ENCODE data around the gene RUVBL1. TPM values are rescaled to one million over a fixed set of nuclear protein-coding genes. Genes with fewer than 3 reads are reported as not detected.

RUVBL1 gene
- total RNA-seq, 4 donors from 2014 or later, result 19.4 to 27.8 (median 26.7) TPM

DNA sequence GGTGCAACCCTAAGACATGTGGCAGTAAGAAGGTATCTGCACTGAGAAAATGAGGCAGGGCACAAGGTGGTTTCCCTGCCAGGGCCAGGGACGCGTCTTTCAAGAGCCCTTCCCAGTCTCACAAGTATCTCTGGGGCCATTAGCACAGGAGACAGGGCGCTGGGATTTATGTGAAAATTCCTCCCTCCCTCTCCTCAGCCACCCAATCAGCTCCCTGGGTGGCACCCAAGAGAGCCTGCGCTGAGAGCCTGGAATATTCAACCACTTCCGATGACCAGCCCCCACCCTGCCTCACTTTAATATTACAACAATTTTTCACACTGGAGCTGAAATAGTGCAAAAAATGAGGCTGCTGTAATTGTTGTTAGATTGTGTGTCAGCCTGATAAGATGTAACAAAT lies 45.3 kb downstream of the RUVBL1 start:
- Histone ChIP-seq H3K4me1 (peaks cover 0 to 57% (median 13%) of the 10 kb centered on the region in 3 donors), H3K27me3 (no peaks in the 10 kb centered on the region), H3K4me3 (no peak overlapping the region), H3K36me3 (peaks cover 0 to 33% of the 10 kb centered on the region in 2 donors), H3K27ac (no peak overlapping the region), H3K9me3 (no peaks in the 10 kb centered on the region)
- TF ChIP-seq POLR2A (IDR thresholded peaks at IDR 0.05) (no peak), POLR2AphosphoS5 (IDR thresholded peaks at IDR 0.05) (no peak), EP300 (IDR thresholded peaks at IDR 0.05) (no peak)
- TF ChIP-seq, protein P1, sequence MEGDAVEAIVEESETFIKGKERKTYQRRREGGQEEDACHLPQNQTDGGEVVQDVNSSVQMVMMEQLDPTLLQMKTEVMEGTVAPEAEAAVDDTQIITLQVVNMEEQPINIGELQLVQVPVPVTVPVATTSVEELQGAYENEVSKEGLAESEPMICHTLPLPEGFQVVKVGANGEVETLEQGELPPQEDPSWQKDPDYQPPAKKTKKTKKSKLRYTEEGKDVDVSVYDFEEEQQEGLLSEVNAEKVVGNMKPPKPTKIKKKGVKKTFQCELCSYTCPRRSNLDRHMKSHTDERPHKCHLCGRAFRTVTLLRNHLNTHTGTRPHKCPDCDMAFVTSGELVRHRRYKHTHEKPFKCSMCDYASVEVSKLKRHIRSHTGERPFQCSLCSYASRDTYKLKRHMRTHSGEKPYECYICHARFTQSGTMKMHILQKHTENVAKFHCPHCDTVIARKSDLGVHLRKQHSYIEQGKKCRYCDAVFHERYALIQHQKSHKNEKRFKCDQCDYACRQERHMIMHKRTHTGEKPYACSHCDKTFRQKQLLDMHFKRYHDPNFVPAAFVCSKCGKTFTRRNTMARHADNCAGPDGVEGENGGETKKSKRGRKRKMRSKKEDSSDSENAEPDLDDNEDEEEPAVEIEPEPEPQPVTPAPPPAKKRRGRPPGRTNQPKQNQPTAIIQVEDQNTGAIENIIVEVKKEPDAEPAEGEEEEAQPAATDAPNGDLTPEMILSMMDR (IDR thresholded peaks at IDR 0.05), result no peak
- ATAC-seq, result no peak
- WGBS, 2 donors (ENCODE audit: low coverage in 1 of 2), result 90% methylated on average over 2 to 5 of the region's 5 CpGs

DNA sequence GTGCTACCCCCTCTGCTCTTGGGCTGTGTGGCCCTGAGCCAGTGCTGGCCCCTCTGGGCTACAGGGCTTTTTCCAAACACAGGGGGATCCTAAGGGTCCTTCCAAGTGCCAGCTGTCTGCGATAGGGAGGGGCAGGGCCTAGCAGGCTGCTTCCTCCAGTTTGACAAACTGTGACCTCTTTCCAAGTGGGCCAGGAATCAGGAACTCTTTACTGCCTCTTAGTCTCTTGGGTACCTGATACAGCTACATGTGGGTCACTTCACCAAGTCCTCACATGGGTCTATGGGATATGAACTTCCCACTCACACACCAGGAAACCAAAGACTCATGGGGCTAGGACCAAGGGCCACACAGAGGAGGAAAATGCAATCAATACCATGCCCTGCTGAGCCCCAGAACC lies 45.9 kb downstream of the RUVBL1 start:
- Histone ChIP-seq H3K36me3 (peaks cover 0 to 34% of the 10 kb centered on the region in 2 donors), H3K27ac (peak overlapping the region in 1 of 4 donors; percentile 75), H3K4me1 (peaks cover 0 to 51% (median 12%) of the 10 kb centered on the region in 3 donors), H3K9me3 (no peaks in the 10 kb centered on the region), H3K4me3 (no peak overlapping the region), H3K27me3 (no peaks in the 10 kb centered on the region)
- TF ChIP-seq, protein P1 (IDR thresholded peaks at IDR 0.05), result no peak
- TF ChIP-seq POLR2A (IDR thresholded peaks at IDR 0.05) (no peak), POLR2AphosphoS5 (IDR thresholded peaks at IDR 0.05) (no peak), EP300 (IDR thresholded peaks at IDR 0.05) (no peak)
- WGBS, 2 donors (ENCODE audit: low coverage in 1 of 2), result no CpG with 5 or more reads among the region's 1 CpG
- ATAC-seq, result no peak

DNA sequence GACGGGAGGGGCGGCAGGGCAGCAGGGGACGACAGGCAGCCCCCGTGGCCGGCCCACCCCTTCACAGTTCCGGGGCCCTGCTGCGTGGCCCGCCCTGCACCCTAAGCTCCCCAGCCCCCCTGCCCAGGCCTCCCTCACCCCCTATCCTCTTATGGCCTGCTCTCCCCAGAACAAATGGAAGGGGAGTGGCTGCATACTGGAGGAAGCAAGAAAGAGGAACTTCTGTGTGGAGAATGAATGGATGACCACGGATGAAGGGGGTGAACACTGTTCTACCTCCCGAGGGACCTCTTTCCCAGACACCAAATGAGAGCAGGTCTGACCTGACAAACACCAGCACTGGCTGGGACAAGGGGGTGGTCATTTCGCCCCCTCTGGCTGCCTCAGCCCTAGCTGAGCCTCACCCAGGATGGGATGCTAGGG lies 46.4 kb downstream of the RUVBL1 start:
- Histone ChIP-seq H3K27me3 (no peaks in the 10 kb centered on the region), H3K27ac (peak overlapping the region in 3 of 4 donors; percentile 28 to 75 (median 69)), H3K4me3 (peak overlapping the region; percentile 33 to 58), H3K4me1 (peaks cover 0 to 46% (median 12%) of the 10 kb centered on the region in 3 donors), H3K36me3 (peaks cover 0 to 34% of the 10 kb centered on the region in 2 donors), H3K9me3 (no peaks in the 10 kb centered on the region)
- no CpG with 5 or more reads among the region's 11 CpGs for WGBS, 2 donors (ENCODE audit: low coverage in 1 of 2)
- TF ChIP-seq, protein P1 (IDR thresholded peaks at IDR 0.05), result no peak
- no peak for ATAC-seq

DNA sequence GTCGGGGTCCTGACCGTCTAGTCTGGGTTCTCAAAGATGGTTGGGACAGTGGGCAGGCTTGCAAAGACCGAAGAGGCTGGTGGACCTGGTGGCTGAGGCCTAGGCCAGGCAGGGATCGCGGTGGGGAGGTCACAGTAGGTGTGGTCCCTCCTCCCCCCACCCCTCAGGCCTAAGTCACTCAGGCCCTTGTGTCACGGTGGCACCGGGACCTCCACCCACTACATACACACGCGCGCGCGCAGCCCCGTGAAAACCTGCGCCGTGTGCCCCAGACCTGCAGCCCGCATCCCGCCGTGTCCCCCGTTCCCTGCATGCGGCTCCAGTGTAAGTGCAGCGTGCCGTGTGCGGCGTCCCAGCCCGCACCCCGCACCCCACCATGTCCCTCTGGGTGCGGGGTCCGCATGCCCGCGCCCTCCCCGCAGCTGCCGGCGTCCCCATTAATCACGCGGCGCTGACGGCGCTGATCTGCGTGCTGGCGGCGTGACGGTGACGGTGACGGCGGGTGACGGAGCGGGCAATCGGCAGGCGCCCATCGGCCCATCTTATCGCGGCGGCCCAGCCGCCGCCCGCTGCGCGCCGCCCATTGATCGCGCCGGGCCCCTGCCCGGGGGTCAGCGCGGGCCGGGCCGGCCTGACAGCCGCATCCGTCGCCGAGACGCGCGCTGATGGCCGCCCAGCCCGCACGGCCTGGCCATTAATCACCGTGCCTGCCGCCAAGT lies 47.0 kb downstream of the RUVBL1 start:
- no peaks in the 10 kb centered on the region for H3K27me3 ChIP-seq
- peak overlapping the region; percentile 33 to 58 for H3K4me3 ChIP-seq
- WGBS, 2 donors (ENCODE audit: low coverage in 1 of 2), result 12% methylated on average over 3 of the region's 79 CpGs; no CpG with 5 or more reads in 1 of the 2 donors
- H3K27ac ChIP-seq, result peak overlapping the region in 3 of 4 donors; percentile 68 to 75 (median 69)
- TF ChIP-seq POLR2A (IDR thresholded peaks at IDR 0.05) (no peak), EP300 (IDR thresholded peaks at IDR 0.05) (no peak), POLR2AphosphoS5 (IDR thresholded peaks at IDR 0.05) (no peak)
- TF ChIP-seq, protein P1 (IDR thresholded peaks at IDR 0.05), result no peak
- H3K4me1 ChIP-seq, result peaks cover 0 to 40% (median 12%) of the 10 kb centered on the region in 3 donors
- H3K9me3 ChIP-seq, result no peaks in the 10 kb centered on the region
- peak; percentile 2 for ATAC-seq
- H3K36me3 ChIP-seq, result peaks cover 0 to 37% of the 10 kb centered on the region in 2 donors
